Right ventricle myocardium inferior (tissue), 1 donor: ENCODE measurements around the gene ZFPM1. TPM values are rescaled to one million over a fixed set of nuclear protein-coding genes. Genes with fewer than 3 reads are reported as not detected.

Experiments used
- ATAC-seq: fragments of 200-7000 bp; cut with Tn5 transposase; one replicate; pipeline ENCODE4 v1.9.1; 2020; ENCODE audit warnings: mild to moderate bottlenecking, moderate library complexity
- DNase-seq: peaks from one replicate; pipeline ENCODE4 v3.0.0; 2021; ENCODE audit errors: missing footprints
- intact Hi-C: fragments of 100-400 bp; cut with DNase I; formaldehyde crosslinking; loops from one replicate; pipeline ENCODE4 v1.11.0; 2022
- total RNA-seq: library from RNA; stranded (reverse); fragmentation: NEBNext Ultra II Directional; extraction: Animal tissue kit (Norgen Biotek cat#: 25700); gene quantifications from one replicate; pipeline ENCODE4 v1.2.1, GENCODE V29; 2021
- donor health status: DM: no; HTN: yes; CAD: no; lungs with severe emphysema.

The ZFPM1 gene
- total RNA-seq, 1 donor from 2014 or later = 4.1 TPM

DNA sequence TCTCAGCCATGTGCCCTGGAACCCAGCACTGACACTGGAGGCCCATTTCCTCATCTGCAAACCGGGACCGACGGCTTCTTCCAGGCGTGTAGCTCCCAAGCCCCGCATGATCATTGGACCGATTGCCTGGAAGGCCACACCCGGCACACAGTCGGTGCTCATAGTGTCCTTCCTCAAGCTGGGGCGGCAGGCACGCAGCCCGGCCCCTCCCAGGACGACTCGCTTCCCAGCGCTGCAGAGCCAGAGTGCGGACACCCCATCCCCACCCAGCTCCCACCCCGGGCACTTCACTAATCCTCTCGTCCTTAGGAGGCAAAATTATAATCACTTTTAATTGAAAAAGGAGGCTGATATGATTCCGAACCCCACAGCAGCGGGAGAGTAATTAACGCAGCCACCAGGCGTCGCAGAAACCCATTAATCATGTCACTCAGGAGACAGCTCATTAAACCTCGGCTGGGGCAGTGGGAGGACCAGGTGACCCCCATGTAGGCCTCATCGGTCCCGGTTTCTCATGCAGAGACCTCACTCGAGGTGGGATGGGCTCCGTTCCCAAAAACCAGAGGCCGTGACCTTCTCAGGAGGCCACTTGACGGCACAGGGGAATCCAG, 37.3 kb upstream of the ZFPM1 start:
- ATAC-seq (no peak), DNase-seq (no peak)
- intact Hi-C loops = no loop called here

DNA sequence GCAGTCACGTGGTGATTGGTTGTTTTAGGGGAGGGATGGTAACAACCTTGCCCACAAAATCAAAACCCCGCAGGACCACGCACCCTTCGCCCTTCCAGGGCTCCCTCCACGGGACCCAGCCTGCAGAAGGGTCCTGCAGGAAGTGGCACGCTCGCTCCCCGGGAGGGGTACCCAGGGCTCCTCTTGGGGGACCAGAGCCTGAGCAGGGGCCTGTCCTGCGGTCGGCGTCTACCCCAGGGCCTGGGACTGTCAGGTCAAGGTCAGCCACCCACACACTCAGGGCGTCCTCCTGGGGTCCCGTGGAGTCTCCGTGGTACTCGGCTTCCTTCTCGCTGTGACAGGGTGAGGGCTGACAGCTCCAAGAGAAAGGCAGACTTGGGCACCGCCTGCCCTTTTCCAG, 36.4 kb upstream of the ZFPM1 start:
- ATAC-seq (no peak), DNase-seq (no peak)
- intact Hi-C loops = no loop called here

DNA sequence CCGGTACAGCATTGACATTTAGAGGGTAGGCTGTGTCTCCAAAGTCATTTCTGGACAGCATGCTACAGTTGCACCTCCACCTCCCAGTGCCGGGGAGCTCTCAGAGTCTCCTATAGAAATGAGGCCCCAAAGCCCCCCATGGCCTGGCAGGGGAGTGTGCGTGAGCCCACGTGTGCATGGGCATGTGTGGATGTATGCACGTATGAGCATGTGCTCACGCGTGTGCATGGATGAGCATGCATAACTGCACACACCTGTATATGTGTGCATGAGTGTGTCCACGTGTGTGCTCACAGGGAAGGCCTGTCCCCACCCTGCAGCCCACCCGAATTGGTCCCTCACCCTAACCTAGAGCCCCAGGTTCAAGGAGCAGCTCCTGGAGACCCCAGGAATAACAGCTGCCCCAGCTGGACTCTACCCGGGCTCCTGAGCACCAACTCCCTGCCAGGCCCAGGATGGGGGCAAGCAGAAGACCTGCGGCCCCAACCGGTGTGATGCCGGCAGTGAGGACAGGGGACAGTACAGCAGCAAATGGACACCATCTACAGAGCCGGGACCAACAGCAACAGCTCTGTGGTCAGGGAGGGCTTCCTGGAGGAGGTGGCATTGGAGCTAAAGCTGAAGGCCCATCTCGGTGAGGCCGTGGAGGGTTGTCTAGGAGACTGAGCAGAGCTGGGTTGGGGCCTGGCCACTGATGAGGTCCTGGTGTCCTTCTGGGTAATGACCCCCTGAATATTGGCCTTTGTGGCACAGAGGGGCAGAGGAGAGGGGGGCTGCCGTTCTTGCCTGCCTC, 35.2 kb upstream of the ZFPM1 start:
- ATAC-seq (no peak), DNase-seq (no peak)
- intact Hi-C loops = no loop called here

DNA sequence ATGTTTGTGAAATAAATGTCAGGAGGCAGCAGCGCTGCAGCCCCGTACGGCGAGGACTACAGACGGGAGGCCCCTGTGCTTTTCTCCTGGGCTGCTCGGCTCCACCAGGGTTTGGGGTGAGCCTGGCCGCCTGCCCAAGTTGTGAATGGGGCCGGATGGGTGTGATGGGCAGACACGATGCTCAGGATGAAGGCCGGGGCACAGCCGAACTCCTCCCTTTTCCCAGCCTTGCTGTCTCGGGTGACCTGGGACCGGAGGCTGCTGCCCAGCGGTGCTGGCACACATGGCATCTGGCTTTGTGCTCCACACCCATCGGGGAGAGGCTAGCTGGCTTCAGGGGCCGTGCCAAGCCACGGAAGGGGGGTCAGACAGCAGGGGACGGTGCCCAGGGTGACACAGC, 34.2 kb upstream of the ZFPM1 start:
- ATAC-seq (no peak), DNase-seq (no peak)
- intact Hi-C loops = no loop called here

DNA sequence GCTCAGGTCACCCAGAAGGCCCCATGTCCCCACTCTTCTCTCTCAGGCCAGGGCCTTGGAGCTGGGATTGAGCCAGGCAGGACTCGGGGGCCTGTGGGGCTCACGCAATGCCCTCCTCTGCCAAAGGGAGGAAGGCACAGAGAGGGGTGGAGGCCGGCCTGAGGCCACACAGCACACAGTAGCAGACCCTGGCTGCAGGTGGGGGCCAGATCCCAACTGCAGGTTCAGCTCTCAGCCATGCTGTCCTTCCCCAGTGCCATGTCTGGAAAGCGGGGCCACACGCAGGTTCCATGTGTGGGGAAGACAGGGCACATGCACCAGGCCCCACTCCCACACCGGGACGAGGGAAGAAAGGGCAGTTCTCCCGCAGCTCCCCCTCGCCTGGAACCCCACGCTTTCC, 33.3 kb upstream of the ZFPM1 start:
- ATAC-seq = no peak
- intact Hi-C loops = no loop called here
- DNase-seq = no peak

DNA sequence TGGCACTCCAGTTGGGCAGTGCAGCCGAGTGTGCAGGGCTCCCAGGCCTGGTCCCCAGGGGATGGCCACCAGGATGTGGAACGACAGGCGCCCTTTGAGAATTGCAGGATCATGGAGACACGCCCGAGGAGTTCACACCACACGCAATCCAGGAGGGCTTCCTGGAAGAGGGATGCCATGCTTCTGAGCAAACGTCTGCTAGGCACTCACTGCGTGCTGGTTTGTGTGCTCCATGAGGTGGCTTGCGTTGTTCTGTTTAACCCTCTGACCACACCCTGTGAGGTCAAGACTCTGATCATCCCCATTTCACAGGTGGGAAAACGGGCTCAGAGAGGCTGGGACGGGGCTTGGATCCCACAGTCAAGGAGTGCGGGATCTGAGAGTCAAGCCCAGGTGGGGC, 32.6 kb upstream of the ZFPM1 start:
- ATAC-seq (no peak), DNase-seq (no peak)
- intact Hi-C loops = no loop called here

DNA sequence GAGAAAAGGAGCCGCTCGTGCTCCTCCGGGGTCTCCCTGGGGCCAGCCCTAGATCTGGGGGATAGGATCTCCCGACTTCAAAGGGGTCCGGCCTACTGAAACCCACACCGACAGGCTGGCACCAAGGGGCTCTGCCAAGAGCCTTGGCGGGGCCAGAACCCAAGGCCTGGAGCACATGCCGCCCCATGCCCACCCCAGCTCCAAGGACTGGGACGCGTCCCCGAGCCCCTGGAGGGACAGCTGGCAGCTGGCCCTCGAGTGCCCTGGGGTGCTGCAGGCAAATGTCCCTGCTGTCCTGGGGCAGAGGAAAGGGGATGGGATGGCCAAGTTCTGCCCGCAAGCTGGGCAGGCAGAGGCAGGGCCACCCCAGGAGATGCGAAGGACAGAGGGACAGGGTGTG, 31.8 kb upstream of the ZFPM1 start:
- DNase-seq (no peak), ATAC-seq (no peak)
- intact Hi-C loops = no loop called here

DNA sequence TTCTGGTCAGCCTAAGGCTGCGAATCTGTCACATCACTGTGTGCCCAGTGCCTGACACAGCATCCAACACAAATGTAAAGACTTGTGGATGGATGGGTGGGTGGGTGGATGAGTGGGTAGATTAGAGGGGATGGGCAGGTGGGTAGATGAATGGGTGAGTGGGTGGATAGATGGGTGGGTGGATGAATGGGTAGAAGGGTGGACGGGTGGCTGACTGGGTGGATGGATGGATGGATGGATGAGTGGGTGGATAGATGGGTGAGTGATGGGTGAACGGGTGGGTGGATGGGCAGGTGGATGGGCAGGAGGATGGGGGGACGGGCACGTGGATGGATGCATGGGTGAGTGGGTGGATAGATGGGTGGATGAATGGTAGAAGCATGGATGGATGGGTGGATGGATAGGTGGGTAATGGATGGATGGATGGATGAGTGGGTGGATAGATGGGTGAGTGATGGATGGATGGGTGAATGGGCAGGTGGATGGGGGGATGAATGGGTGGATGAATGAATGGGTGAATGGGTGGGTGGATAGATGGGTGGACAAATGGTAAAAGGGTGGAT, 31.1 kb upstream of the ZFPM1 start:
- intact Hi-C loops = no loop called here
- DNase-seq = no peak
- ATAC-seq = no peak

DNA sequence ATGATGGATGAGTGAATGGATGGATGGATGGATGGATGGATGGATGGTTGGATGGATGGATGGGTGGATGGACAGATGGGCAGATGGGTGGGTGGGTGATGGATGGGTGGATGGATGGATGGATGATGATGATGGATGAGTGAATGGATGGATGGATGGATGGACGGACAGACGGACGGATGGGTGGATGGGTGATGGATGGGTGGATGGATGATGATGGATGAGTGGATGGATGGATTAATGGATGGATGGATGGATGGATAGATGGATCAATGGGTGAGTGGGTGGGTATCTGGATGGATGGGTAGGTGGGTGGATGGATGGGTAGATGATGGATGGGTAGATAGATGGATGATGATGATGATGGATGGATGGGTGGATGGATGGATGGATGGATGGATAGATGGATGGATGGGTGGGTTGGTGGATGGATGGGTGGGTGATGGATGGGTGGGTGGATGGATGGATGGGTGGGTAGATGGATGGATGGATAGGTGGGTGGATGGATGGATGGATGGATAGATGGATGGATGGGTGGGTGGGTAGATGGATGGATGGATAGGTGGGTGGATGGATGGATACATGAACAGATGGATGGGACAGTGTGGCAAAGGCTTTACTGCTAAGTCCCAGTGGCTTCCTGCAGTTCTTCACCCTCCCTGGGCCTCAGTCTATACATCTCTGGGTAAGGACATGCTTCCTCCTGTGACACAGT, 30.2 kb upstream of the ZFPM1 start:
- ATAC-seq = no peak
- intact Hi-C loops = no loop called here
- no peak for DNase-seq

DNA sequence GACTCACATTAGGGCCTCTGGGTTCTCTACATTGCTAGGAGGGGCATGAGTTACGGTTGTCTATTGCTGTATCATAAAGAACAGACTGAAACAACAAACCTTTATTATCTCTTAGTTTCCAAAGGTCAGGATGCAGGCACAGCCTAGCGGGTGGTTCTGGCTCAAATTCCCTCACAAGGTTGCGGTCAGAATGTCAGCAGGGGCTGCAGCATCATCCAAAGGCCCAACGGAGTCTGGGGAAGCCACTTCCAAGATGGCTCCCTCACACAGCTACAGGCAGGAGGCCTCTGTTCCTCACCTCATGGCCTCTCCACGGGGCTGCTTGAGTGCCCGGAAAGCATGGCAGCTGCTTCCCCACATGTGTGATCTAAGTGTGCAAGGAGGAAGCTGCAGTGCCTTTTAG, 29.6 kb upstream of the ZFPM1 start:
- intact Hi-C loops = no loop called here
- DNase-seq (no peak), ATAC-seq (no peak)

DNA sequence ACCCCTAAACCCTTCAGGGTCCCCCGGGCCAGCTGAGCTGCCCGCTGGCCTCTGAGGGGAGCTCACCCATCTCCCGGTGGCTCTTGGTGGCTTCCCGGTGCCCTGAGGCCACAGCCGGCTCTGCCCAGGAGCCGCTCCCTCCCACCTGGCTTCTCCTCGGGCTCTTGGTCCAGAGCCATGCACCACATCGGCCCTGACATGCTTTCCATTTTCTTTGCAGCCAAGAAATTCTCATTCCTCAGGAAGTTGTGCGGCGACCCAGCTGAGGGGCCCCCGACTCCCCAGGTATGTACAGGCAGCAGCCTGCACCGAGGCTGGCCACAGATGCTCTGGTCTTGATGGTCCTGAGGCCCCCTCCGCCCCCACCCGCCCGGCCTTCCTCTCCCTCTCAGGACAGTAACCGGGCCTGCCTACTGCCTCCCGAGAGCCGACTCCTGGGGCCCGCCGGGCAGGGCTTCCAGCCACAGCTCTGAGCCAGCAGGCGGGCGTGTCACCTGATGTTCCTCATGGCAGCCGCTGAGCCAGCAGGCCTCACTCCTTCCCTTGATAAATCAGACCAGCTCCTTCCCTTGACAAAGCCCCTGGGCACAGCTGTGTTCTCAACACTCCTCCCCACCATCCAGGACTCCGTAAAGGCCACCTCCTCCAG, 28.4 kb upstream of the ZFPM1 start:
- no peak for ATAC-seq
- intact Hi-C loops = no loop called here
- no peak for DNase-seq

DNA sequence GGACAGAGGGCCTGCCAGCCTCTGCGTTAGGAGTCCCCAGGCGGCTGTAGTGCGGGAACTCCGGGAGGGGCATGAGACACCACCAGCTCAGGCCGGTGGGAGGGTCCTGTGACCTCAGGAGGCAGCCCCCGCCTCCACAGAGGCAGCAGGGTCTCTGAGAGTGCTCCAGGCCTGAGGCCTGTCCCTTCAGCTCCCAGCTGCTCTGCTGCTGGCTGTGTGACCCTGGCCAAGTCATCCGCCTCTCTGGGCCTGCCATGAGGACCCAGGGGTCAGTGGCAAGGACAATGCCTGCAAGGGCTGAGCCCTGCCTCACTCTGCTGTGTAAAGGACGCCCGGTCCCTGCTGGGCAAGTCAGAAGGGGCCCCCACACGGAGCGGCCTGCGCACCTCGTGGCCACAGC, 27.1 kb upstream of the ZFPM1 start:
- intact Hi-C loops = no loop called here
- ATAC-seq (no peak), DNase-seq (no peak)

DNA sequence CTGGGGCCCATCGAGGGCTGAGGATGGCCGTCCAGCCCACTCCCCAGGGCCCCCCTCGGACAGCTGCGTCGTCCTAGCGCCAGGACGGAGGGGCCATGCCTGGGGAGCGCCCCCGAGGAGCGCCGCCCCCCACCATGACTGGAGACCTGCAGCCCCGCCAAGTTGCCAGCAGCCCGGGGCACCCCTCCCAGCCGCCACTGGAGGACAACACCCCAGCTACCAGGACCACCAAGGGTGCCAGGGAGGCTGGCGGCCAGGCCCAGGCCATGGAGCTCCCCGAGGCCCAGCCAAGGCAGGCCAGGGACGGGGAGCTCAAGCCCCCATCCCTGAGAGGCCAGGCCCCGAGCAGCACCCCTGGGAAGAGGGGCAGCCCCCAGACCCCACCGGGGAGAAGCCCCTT, 25.7 kb upstream of the ZFPM1 start:
- intact Hi-C loops = no loop called here

DNA sequence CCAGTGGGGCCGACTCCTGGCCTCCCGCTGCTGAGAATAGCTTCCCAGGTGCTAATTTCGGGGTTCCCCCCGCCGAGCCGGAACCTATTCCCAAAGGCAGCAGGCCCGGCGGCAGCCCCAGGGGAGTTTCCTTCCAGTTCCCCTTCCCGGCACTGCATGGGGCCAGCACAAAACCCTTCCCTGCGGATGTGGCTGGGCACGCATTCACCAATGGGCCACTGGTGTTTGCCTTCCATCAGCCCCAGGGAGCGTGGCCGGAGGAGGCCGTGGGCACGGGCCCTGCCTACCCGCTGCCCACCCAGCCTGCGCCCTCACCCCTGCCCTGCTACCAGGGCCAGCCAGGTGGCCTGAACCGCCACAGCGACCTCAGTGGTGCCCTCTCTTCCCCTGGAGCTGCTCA, 24.9 kb upstream of the ZFPM1 start:
- ATAC-seq (no peak), DNase-seq (no peak)
- intact Hi-C loops = no loop called here

More for the DNA sequence above, 25.7 kb upstream of the ZFPM1 start:
- DNase-seq (no peak), ATAC-seq (no peak)

DNA sequence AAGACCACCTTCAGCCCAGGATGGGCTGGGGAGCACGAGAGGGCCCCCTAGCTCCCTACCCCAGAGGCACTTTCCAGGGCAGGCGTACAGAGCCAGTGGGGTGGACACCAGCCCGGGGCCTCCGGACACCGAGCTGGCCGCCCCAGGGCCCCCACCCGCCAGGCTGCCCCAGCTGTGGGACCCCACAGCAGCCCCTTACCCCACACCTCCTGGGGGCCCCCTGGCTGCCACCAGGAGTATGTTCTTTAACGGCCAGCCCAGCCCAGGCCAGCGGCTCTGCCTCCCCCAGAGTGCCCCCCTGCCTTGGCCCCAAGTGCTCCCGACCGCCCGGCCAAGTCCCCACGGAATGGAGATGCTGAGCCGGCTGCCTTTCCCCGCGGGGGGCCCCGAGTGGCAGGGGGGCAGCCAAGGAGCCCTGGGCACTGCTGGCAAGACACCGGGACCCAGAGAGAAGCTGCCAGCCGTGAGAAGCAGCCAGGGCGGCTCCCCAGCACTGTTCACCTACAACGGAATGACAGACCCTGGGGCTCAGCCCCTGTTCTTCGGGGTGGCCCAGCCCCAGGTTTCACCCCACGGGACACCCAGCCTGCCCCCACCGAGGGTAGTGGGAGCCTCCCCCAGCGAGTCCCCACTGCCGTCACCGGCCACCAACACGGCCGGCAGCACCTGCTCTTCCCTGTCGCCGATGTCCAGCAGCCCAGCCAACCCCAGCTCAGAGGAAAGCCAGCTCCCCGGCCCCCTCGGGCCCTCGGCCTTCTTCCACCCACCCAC, 24.3 kb upstream of the ZFPM1 start:
- no peak for ATAC-seq
- intact Hi-C loops = no loop called here
- DNase-seq = no peak

DNA sequence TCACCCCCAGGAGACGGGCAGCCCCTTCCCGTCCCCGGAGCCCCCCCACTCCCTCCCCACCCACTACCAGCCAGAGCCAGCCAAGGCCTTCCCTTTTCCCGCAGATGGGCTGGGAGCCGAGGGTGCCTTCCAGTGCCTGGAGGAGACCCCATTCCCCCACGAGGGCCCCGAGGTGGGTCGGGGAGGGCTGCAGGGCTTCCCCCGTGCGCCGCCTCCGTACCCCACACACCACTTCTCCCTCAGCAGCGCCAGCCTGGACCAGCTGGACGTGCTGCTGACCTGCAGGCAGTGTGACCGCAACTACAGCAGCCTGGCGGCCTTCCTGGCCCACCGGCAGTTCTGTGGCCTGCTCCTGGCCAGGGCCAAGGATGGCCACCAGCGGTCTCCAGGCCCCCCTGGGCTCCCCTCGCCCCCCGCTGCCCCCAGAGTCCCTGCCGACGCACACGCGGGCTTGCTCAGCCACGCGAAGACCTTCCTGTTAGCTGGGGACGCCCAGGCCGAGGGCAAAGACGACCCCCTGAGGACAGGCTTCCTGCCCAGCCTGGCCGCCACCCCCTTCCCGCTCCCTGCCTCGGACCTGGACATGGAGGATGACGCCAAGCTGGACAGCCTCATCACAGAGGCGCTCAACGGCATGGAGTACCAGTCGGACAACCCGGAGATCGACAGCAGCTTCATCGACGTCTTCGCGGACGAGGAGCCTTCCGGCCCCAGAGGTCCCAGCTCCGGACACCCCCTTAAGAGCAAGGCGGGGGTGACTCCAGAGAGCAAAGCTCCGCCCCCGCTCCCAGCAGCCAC, 23.5 kb upstream of the ZFPM1 start:
- ATAC-seq = no peak
- DNase-seq = no peak
- intact Hi-C loops = loop anchor here (10.0 kb wide), 1 partner anchor 445 kb away; no protein-coding TSS in a partner anchor

DNA sequence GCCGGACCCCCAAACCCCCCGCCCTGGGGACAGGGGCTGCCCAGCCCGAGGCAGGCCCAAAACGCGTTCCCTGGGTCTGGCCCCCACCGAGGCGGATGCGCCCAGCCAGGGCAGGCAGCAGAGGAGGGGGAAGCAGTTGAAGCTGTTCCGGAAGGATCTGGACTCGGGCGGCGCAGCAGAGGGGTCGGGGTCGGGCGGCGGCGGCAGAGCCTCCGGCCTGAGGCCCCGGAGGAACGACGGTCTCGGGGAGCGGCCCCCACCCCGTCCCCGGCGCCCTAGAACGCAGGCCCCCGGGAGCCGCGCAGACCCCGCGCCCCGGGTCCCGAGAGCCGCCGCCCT, 22.9 kb upstream of the ZFPM1 start:
- ATAC-seq (no peak), DNase-seq (no peak)
- intact Hi-C loops = loop anchor here (10.0 kb wide), 1 partner anchor 445 kb away; no protein-coding TSS in a partner anchor
